ENCODE measurements around the gene ETHE1.

Gene ETHE1

GRCh38 chr19:43476606-43477005 lies 50.4 kb downstream of the ETHE1 start:
- no peak for TF ChIP-seq CTCF (IDR thresholded peaks at IDR 0.05; ENCODE audit: low read depth, low read length)
- no peak overlapping the region for H3K4me3 ChIP-seq (ENCODE audit: low read depth, low read length)

GRCh38 chr19:43474986-43475705 lies 51.9 kb downstream of the ETHE1 start:
- peak overlapping the region; percentile 30 for H3K4me3 ChIP-seq (ENCODE audit: low read depth, low read length)
- no peak for TF ChIP-seq CTCF (IDR thresholded peaks at IDR 0.05; ENCODE audit: low read depth, low read length)

GRCh38 chr19:43474487-43474886 lies 52.5 kb downstream of the ETHE1 start:
- no peak overlapping the region for H3K4me3 ChIP-seq (ENCODE audit: low read depth, low read length)
- no peak for TF ChIP-seq CTCF (IDR thresholded peaks at IDR 0.05; ENCODE audit: low read depth, low read length)

- no peak for TF ChIP-seq CTCF (IDR thresholded peaks at IDR 0.05; ENCODE audit: low read depth, low read length)
Observed at GRCh38 chr19:43471091-43471490, 55.9 kb downstream of the ETHE1 start.

GRCh38 chr19:43470288-43470687 lies 56.7 kb downstream of the ETHE1 start:
- peak overlapping the region; percentile 3; the same call in 1 of the 2 replicates for H3K4me3 ChIP-seq (ENCODE audit: low read depth, low read length)
- TF ChIP-seq CTCF (IDR thresholded peaks at IDR 0.05; ENCODE audit: low read depth, low read length) = no peak

More at GRCh38 chr19:43471091-43471490, 55.9 kb downstream of the ETHE1 start:
- no peak overlapping the region for H3K4me3 ChIP-seq (ENCODE audit: low read depth, low read length)

GRCh38 chr19:43469160-43469480 lies 57.9 kb downstream of the ETHE1 start:
- TF ChIP-seq CTCF (IDR thresholded peaks at IDR 0.05; ENCODE audit: low read depth, low read length) = no peak
- no peak overlapping the region for H3K4me3 ChIP-seq (ENCODE audit: low read depth, low read length)

- no peak for TF ChIP-seq CTCF (IDR thresholded peaks at IDR 0.05; ENCODE audit: low read depth, low read length)
- H3K4me3 ChIP-seq (ENCODE audit: low read depth, low read length) = no peak overlapping the region
Observed at GRCh38 chr19:43468354-43469159, 58.4 kb downstream of the ETHE1 start.

All from WI38 (cell line).